ENCODE data around the gene PTGES2. TPM values are rescaled to one million over a fixed set of nuclear protein-coding genes. Genes with fewer than 3 reads are reported as not detected.

Gene PTGES2
- polyA plus RNA-seq: 6.8 and 6.9 TPM in 2 replicates

DNA sequence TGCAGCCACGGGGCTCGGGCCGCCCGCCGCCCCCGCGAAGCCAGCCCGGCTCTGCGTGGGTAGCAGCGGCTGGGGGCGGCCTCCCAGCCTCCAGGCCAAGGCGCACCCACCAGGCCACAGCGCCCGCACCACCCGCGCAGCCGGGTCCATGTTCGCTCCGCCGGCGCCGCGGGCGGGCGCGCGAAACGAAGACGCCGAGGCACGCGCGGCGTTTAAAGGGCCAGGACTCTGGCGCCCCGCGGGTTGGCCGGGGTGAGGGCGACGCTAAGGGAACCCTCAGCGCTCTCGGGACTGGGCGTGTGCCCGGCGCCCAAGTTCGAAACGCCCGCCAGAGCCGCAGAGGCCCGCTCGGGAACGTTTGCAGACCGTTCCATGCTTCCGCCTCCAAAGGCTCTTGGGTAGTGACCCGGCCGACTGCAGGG lies at the start of gene PTGES2:
PTGES2 (minus strand) TSS at position 162 of the 422 bp plus-strand sequence; CDS start at position 150, 12 bp downstream.

DNA sequence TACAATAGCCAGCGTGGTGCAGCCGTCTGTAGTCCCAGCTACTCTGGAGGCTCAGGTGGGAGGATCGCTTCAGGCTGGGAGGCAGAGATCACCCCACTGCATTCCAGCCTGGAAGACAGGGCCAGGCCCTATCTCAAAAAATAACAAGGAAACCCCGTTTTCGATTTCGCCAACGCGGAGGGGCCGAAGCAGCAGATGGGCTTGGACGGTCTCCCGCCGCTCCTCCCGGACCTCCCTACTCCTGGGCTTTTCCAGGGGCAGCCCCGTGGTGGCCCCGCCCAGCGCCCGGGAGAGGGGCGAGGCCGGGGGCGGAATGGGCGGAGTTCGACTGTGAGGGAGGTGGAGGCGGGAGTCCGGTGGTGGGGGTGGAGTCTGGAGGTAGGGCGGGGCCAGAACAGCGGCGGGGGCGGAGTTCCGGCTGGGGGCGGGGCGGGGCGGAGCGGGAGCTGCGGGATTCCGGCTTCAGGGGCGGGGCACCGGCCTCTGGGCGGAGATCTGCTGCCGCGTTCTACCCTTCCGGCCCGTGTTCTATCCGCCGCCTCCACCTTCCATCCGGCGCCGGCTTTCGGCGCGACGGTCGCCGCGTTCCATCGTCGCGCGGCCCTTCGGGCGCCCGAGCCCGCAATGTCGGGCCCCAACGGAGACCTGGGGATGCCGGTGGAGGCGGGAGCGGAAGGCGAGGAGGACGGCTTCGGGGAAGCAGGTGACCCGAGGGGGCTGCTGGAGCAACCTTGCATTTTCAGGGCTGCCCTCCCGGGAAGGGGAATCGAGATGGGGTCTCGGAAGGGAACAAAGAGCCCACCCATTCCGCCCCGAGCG lies 32.5 kb upstream of the PTGES2 start, which contains the start of gene BBLN:
BBLN (plus strand) TSS at position 482 of the 819 bp plus-strand sequence; CDS start at position 625, 143 bp downstream.

DNA sequence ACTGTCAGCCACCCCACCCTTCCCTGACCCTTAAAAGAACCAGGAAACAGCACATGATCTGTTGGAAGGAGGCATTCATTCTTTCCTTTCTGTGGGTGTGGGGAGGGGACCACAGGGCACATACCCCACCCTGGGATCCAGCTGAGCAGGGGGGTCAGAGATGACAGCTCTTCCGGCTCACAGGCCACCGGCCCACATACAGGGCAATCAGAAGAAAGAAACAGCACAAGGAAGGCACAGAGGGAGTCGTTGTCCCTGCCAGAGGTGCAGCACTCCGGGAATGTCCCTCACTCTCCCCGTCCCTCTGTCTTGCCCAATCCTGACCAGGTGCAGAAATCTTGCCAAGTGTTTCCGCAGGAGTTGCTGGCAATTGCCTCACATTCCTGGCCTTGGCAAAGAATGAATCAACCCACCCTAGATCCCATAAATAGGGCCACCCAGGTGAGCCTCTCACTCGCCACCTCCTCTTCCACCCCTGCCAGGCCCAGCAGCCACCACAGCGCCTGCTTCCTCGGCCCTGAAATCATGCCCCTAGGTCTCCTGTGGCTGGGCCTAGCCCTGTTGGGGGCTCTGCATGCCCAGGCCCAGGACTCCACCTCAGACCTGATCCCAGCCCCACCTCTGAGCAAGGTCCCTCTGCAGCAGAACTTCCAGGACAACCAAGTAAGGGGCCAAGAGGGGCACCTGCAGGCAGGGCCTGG lies 21.6 kb upstream of the PTGES2 start, which contains the start of gene LCN2:
LCN2 (plus strand) TSS at position 453 of the 701 bp plus-strand sequence; CDS start at position 526, 73 bp downstream.

Other genes with a start within 250 kb of the PTGES2 start
- 2.7 and 6.1 TPM in 2 replicates for gene ST6GALNAC6, start 228.1 kb downstream of the PTGES2 start, polyA plus RNA-seq
- 1.7 TPM in 2 replicates for gene ST6GALNAC4, start 210.7 kb downstream of the PTGES2 start, polyA plus RNA-seq
- gene PIP5KL1, start 197.0 kb downstream of the PTGES2 start, polyA plus RNA-seq: not detected in 2 replicates
- gene DPM2, start 189.9 kb downstream of the PTGES2 start, polyA plus RNA-seq: 13.0 and 32.8 TPM in 2 replicates
- 1.2 and 4.2 TPM in 2 replicates for gene EEIG1, start 146.7 kb downstream of the PTGES2 start, polyA plus RNA-seq
- gene NAIF1, start 60.4 kb downstream of the PTGES2 start, polyA plus RNA-seq: 2.3 and 4.7 TPM in 2 replicates
- 5.9 and 7.0 TPM in 2 replicates for gene SLC25A25, start 59.5 kb downstream of the PTGES2 start, polyA plus RNA-seq
- not detected in 2 replicates for gene LCN2, start 21.7 kb upstream of the PTGES2 start, polyA plus RNA-seq
- gene BBLN, start 32.5 kb upstream of the PTGES2 start, polyA plus RNA-seq: 10.5 and 53.4 TPM in 2 replicates
- gene CIZ1, start 63.8 kb upstream of the PTGES2 start, polyA plus RNA-seq: 21.3 and 22.2 TPM in 2 replicates
- 35.0 and 55.1 TPM in 2 replicates for gene DNM1, start 75.7 kb upstream of the PTGES2 start, polyA plus RNA-seq
- gene GOLGA2, start 148.3 kb upstream of the PTGES2 start, polyA plus RNA-seq: 33.1 and 34.8 TPM in 2 replicates
- 31.8 and 33.4 TPM in 2 replicates for gene SWI5, start 148.5 kb upstream of the PTGES2 start, polyA plus RNA-seq
- gene TRUB2, start 194.7 kb upstream of the PTGES2 start, polyA plus RNA-seq: 1.9 and 9.7 TPM in 2 replicates
- gene COQ4, start 195.1 kb upstream of the PTGES2 start, polyA plus RNA-seq: 46.4 and 53.8 TPM in 2 replicates
- gene SLC27A4, start 212.8 kb upstream of the PTGES2 start, polyA plus RNA-seq: 10.0 and 14.7 TPM in 2 replicates
- 5.7 and 7.6 TPM in 2 replicates for gene URM1, start 243.6 kb upstream of the PTGES2 start, polyA plus RNA-seq

All from Purkinje cell (primary cell).